ENCODE data around the gene CPEB1. TPM values are rescaled to one million over a fixed set of nuclear protein-coding genes. Genes with fewer than 3 reads are reported as not detected.

The CPEB1 gene
- total and polyA plus RNA-seq, 2 of the 13 experiments (the other 11 are each of a cell fraction or from before 2014, with no cell fraction given), result 0.03 to 0.07 TPM

DNA sequence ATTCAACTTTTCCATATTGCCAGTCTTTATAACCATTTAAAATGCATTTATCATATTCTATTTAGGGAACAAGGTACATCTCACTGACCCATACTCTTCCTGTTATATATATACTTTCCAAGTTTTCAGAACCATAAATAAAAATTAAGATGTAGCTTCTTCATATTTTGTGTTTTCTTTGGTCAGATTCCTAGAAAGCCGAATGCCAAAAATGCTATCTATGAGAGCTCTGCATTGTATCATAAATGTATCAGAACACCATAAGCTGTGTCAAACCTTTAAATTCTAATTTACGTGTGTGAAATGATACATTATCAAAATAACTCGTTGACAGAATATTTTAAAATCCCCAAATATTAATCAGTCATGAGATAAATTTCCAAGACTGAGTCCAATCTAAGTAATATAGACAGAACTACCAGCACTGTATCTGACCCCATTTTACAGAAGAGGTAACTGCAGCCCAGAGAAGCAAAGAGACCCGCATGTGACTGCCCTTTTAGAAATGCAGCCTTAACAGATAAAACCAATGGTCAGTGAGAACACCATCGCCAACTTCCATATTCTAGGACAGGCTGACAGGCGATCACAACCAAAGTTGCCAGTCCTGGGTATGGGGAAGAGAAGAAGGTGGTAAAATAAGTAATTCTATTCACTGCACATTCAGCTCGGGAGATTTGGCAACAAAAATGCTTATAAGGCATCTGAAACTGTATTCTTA lies 90.7 kb downstream of the CPEB1 start:
- POLR2A ChIA-PET, result no interaction called here
- TF ChIP-seq, protein P1, sequence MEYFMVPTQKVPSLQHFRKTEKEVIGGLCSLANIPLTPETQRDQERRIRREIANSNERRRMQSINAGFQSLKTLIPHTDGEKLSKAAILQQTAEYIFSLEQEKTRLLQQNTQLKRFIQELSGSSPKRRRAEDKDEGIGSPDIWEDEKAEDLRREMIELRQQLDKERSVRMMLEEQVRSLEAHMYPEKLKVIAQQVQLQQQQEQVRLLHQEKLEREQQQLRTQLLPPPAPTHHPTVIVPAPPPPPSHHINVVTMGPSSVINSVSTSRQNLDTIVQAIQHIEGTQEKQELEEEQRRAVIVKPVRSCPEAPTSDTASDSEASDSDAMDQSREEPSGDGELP (IDR thresholded peaks at IDR 0.05; ENCODE audit: borderline replicate concordance, low read depth), result no peak
- WGBS (ENCODE audit: low lambda C conversion rate), result 46% methylated on average over 7 of the region's 7 CpGs

DNA sequence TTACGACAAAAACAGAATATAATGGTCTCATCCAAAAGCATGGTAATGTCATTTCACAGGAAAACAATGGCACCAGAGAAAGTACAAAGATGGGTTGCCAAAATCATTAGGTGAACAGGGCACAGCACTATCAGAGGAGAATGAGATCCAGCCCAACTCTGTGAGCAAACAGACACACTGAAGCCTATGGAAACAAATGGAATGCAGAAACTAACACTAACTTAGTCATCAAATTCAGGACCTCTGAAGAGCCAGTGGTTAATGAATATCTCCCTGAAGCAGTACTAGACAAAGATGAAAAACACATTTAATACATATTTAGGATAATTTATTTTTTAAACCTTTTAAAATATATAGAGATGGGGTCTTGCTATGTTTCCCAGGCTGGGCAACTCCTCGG lies 92.3 kb downstream of the CPEB1 start:
- in situ Hi-C loops (cut with HindIII; ENCODE audit: extremely low pct_ligation_motif_present, low pct_unique_long_range_greater_than_20kb), result no loop called here
- H4K20me1 ChIP-seq (ENCODE audit: insufficient read depth, low read length), result no peaks in the 10 kb centered on the region
- intact Hi-C loops (cut with micrococcal nuclease; ENCODE audit: unreplicated experiment), result no loop called here
- H3K79me2 ChIP-seq (ENCODE audit: insufficient read depth, low read length), result no peaks in the 10 kb centered on the region
- no peak overlapping the region for H3K9ac ChIP-seq (ENCODE audit: insufficient read depth, low read depth, low read length)
- no peaks in the 10 kb centered on the region; a peak in 3 of 5 replicates for H3K27me3 ChIP-seq (ENCODE audit: control insufficient read depth in 1 of 2, insufficient read depth in 2 of 2, low read length in 2 of 2)
- POLR2A ChIA-PET, result no interaction called here
- no peaks in the 10 kb centered on the region for H3K36me3 ChIP-seq (replicated peaks in 1 of 2; ENCODE audit: control insufficient read depth in 1 of 2, insufficient read depth in 2 of 2, low read length in 2 of 2)
- CTCF ChIA-PET (ENCODE audit: low intra/inter-chr PET ratio, low total read pairs), result no interaction called here
- no peak overlapping the region for H3K4me3 ChIP-seq (replicated peaks in 1 of 3; ENCODE audit: insufficient read depth in 1 of 3, low read depth in 2 of 3, low read length in 3 of 3)
- BruUV-seq (replicated peaks), result no TSS peak
- no peak overlapping the region for H2AFZ ChIP-seq (ENCODE audit: low read length)
- H3K27ac ChIP-seq (ENCODE audit: extremely low read length, insufficient read depth, low read length), result no peak overlapping the region
- FAIRE-seq, result no peak
- no peaks in the 10 kb centered on the region for H3K9me3 ChIP-seq (ENCODE audit: low read length)
- 52% methylated on average over 2 of the region's 2 CpGs for WGBS (ENCODE audit: low lambda C conversion rate)
- H3K4me2 ChIP-seq (ENCODE audit: low read depth, low read length), result no peak overlapping the region
- DNase-seq (ENCODE audit: low spot score), result no peak
- H3K4me1 ChIP-seq (ENCODE audit: insufficient read depth, low read length), result no peaks in the 10 kb centered on the region
- no peak for ATAC-seq
- TF ChIP-seq ZFP62 (CRISPR knock-in tag; IDR thresholded peaks at IDR 0.05) (no peak), ZNF251 (CRISPR knock-in tag; IDR thresholded peaks at IDR 0.05) (no peak), SMAD1 (CRISPR knock-in tag; IDR thresholded peaks at IDR 0.05; ENCODE audit: borderline replicate concordance, low read depth) (no peak), TCF12 (IDR thresholded peaks at IDR 0.05) (no peak), TCF12 (CRISPR knock-in tag; IDR thresholded peaks at IDR 0.05) (no peak), RAD51 (IDR thresholded peaks at IDR 0.05; ENCODE audit: borderline replicate concordance) (no peak)
- TF ChIP-seq, protein P2, sequence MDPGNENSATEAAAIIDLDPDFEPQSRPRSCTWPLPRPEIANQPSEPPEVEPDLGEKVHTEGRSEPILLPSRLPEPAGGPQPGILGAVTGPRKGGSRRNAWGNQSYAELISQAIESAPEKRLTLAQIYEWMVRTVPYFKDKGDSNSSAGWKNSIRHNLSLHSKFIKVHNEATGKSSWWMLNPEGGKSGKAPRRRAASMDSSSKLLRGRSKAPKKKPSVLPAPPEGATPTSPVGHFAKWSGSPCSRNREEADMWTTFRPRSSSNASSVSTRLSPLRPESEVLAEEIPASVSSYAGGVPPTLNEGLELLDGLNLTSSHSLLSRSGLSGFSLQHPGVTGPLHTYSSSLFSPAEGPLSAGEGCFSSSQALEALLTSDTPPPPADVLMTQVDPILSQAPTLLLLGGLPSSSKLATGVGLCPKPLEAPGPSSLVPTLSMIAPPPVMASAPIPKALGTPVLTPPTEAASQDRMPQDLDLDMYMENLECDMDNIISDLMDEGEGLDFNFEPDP (CRISPR knock-in tag; conservative IDR thresholded peaks at IDR 0.05), result no peak
- TF ChIP-seq, protein P3, sequence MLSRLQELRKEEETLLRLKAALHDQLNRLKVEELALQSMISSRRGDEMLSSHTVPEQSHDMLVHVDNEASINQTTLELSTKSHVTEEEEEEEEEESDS (CRISPR knock-in tag; IDR thresholded peaks at IDR 0.05; ENCODE audit: borderline replicate concordance), result no peak
- TF ChIP-seq, protein P4, sequence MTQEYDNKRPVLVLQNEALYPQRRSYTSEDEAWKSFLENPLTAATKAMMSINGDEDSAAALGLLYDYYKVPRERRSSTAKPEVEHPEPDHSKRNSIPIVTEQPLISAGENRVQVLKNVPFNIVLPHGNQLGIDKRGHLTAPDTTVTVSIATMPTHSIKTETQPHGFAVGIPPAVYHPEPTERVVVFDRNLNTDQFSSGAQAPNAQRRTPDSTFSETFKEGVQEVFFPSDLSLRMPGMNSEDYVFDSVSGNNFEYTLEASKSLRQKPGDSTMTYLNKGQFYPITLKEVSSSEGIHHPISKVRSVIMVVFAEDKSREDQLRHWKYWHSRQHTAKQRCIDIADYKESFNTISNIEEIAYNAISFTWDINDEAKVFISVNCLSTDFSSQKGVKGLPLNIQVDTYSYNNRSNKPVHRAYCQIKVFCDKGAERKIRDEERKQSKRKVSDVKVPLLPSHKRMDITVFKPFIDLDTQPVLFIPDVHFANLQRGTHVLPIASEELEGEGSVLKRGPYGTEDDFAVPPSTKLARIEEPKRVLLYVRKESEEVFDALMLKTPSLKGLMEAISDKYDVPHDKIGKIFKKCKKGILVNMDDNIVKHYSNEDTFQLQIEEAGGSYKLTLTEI (CRISPR knock-in tag; conservative IDR thresholded peaks at IDR 0.05), result no peak

More for the DNA sequence above, 90.7 kb downstream of the CPEB1 start:
- DNase-seq (ENCODE audit: low spot score), result no peak
- no peak overlapping the region for H3K9ac ChIP-seq (ENCODE audit: insufficient read depth, low read depth, low read length)
- H3K36me3 ChIP-seq (replicated peaks in 1 of 2; ENCODE audit: control insufficient read depth in 1 of 2, insufficient read depth in 2 of 2, low read length in 2 of 2), result no peaks in the 10 kb centered on the region
- no peak overlapping the region for H3K27ac ChIP-seq (ENCODE audit: extremely low read length, insufficient read depth, low read length)
- in situ Hi-C loops (cut with HindIII; ENCODE audit: extremely low pct_ligation_motif_present, low pct_unique_long_range_greater_than_20kb), result no loop called here
- H3K4me3 ChIP-seq (replicated peaks in 1 of 3; ENCODE audit: insufficient read depth in 1 of 3, low read depth in 2 of 3, low read length in 3 of 3), result no peak overlapping the region
- H3K4me2 ChIP-seq (ENCODE audit: low read depth, low read length), result no peak overlapping the region
- H3K4me1 ChIP-seq (ENCODE audit: insufficient read depth, low read length), result no peaks in the 10 kb centered on the region
- no peaks in the 10 kb centered on the region for H3K79me2 ChIP-seq (ENCODE audit: insufficient read depth, low read length)
- intact Hi-C loops (cut with micrococcal nuclease; ENCODE audit: unreplicated experiment), result no loop called here
- ATAC-seq, result no peak
- no peak overlapping the region for H2AFZ ChIP-seq (ENCODE audit: low read length)
- H3K27me3 ChIP-seq (ENCODE audit: control insufficient read depth in 1 of 2, insufficient read depth in 2 of 2, low read length in 2 of 2), result no peaks in the 10 kb centered on the region; a peak in 3 of 5 replicates
- no TSS peak for BruUV-seq (replicated peaks)
- H4K20me1 ChIP-seq (ENCODE audit: insufficient read depth, low read length), result no peaks in the 10 kb centered on the region
- CTCF ChIA-PET (ENCODE audit: low intra/inter-chr PET ratio, low total read pairs), result no interaction called here
- H3K9me3 ChIP-seq (ENCODE audit: low read length), result no peaks in the 10 kb centered on the region
- no peak for FAIRE-seq

All from HepG2 (cell line).